GM18507 (cell line): ENCODE measurements around the gene C9.

ENCODE experiments used
- DNase-seq: peaks from one replicate; pipeline ENCODE4 v3.0.0; 2011; ENCODE audit warnings: low read depth; ENCODE audit not compliant: insufficient read length; ENCODE audit errors: extremely low spot score
- FAIRE-seq: peaks from 2 replicates; lab custom pipeline; 2011; peaks lifted over from hg19 to GRCh38; lab: Jason Lieb, UNC

The C9 gene

GRCh38 chr5:39377613-39378012, 13.3 kb upstream of the C9 start:
- FAIRE-seq = no peak

GRCh38 chr5:39376293-39376714, 12.0 kb upstream of the C9 start:
- DNase-seq = peak; percentile 28
- peak; percentile 78 for FAIRE-seq

More at GRCh38 chr5:39377613-39378012, 13.3 kb upstream of the C9 start:
- no peak for DNase-seq

GRCh38 chr5:39373791-39374190, 9.5 kb upstream of the C9 start:
- FAIRE-seq (no peak), DNase-seq (no peak)

- DNase-seq (no peak), FAIRE-seq (no peak)
Observed at GRCh38 chr5:39371367-39371635, 7.0 kb upstream of the C9 start.

- no peak for FAIRE-seq
Observed at GRCh38 chr5:39370555-39371366, 6.5 kb upstream of the C9 start.

GRCh38 chr5:39369123-39369815, 5.0 kb upstream of the C9 start:
- no peak for DNase-seq
- FAIRE-seq = no peak

More at GRCh38 chr5:39370555-39371366, 6.5 kb upstream of the C9 start:
- DNase-seq = no peak

- DNase-seq (no peak), FAIRE-seq (no peak)
Observed at GRCh38 chr5:39368116-39368515, 3.8 kb upstream of the C9 start.

- FAIRE-seq (no peak), DNase-seq (no peak)
Observed at GRCh38 chr5:39367711-39368110, 3.4 kb upstream of the C9 start.

- DNase-seq (no peak), FAIRE-seq (no peak)
Observed at GRCh38 chr5:39363217-39363616, 1.1 kb downstream of the C9 start.

GRCh38 chr5:39362646-39363045, 1.6 kb downstream of the C9 start:
- DNase-seq = no peak
- no peak for FAIRE-seq

GRCh38 chr5:39361306-39361705, 3.0 kb downstream of the C9 start:
- DNase-seq (no peak), FAIRE-seq (no peak)

GRCh38 chr5:39360471-39361111, 3.7 kb downstream of the C9 start:
- DNase-seq = no peak

GRCh38 chr5:39356263-39356662, 8.0 kb downstream of the C9 start:
- FAIRE-seq = no peak

More at GRCh38 chr5:39360471-39361111, 3.7 kb downstream of the C9 start:
- FAIRE-seq = no peak

GRCh38 chr5:39355324-39355723, 9.0 kb downstream of the C9 start:
- DNase-seq (no peak), FAIRE-seq (no peak)

More at GRCh38 chr5:39356263-39356662, 8.0 kb downstream of the C9 start:
- DNase-seq = no peak

- DNase-seq = no peak
- no peak for FAIRE-seq
Observed at GRCh38 chr5:39353717-39354399, 10.4 kb downstream of the C9 start.

- FAIRE-seq (no peak), DNase-seq (no peak)
Observed at GRCh38 chr5:39352951-39353350, 11.3 kb downstream of the C9 start.

- FAIRE-seq (no peak), DNase-seq (no peak)
Observed at GRCh38 chr5:39352170-39352569, 12.1 kb downstream of the C9 start.

- FAIRE-seq (no peak), DNase-seq (no peak)
Observed at GRCh38 chr5:39349484-39349883, 14.8 kb downstream of the C9 start.

GRCh38 chr5:39342460-39342859, 21.8 kb downstream of the C9 start:
- FAIRE-seq = no peak
- no peak for DNase-seq

- FAIRE-seq (no peak), DNase-seq (no peak)
Observed at GRCh38 chr5:39341896-39342295, 22.4 kb downstream of the C9 start.
